Measurements from ENCODE around the gene ZNF716. TPM values are rescaled to one million over a fixed set of nuclear protein-coding genes. Genes with fewer than 3 reads are reported as not detected.

The ZNF716 gene
- total and polyA plus RNA-seq, 12 donors: not detected

DNA sequence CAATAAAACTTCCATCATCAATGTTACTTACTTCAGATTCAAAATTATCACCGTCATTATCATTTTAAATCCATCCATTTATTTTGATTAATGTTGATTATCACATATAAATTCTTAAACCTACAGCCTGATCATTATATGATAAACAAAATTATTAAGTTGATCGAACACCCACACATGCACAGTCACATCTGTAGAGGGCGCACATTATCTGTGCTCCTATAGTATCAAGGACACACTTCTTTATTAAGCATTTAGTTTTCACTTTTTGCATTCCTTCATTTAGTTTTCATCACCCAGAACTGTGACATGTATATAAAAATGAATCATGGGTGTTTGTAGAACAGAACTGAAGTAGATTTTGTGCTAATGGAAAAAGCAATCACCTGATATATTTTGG lies 26.2 kb upstream of the ZNF716 start:
- no peak for DNase-seq
- TF ChIP-seq POLR2A (IDR thresholded peaks at IDR 0.05) (no peak), CTCF (IDR thresholded peaks at IDR 0.05) (no peak)
- no peaks in the 10 kb centered on the region for H3K4me1 ChIP-seq (replicated peaks in 1 of 2)
- no peak overlapping the region for H3K4me3 ChIP-seq
- no peak overlapping the region for H3K27ac ChIP-seq
- WGBS, 4 donors: 51 to 59% (median 54%) methylated on average over 3 of the region's 3 CpGs
- H3K36me3 ChIP-seq (replicated peaks in 1 of 2): no peaks in the 10 kb centered on the region
- intact Hi-C loops (cut with DNase I): no loop called here
- no peaks in the 10 kb centered on the region for H3K9me3 ChIP-seq (replicated peaks in 1 of 3)
- no peaks in the 10 kb centered on the region for H3K27me3 ChIP-seq

DNA sequence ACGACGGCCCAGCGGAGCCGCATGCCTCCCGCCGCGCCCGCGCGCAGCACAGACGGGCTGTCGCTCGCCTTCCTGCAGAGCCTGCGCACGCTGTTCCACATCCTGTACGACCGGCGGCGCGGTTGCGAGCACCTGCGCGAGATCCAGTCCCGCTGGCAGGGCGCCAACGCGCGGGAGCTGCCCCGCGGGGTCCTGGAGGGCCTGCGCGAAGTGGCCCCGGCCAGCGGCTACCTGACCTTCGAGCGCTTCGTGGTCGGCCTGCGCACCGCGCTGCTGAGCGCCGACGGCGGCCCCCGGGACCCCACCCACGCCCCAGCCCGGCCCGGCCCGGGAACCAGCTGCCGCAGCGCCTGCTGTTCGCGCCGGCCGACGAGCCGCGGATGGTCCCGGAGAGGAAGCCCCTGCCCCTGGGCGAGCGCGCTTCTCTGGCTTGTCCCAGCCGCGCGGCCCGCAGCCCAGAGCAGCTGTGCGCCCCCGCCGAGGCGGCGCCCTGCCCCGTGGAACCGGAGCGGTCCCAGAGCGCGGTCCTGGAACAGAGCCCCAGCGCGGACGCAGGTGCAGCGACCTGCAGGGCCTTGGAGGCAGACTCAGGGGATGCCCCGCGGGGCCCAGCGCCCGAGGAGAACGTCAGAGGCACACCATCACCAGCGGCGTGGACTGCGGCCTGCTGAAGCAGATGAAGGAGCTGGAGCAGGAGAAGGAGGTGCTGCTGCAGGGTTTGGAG lies 25.3 kb upstream of the ZNF716 start:
- intact Hi-C loops (cut with DNase I): no loop called here
- Histone ChIP-seq H3K9me3 (replicated peaks in 1 of 3) (no peaks in the 10 kb centered on the region), H3K36me3 (replicated peaks in 1 of 2) (no peaks in the 10 kb centered on the region), H3K4me3 (no peak overlapping the region), H3K27me3 (no peaks in the 10 kb centered on the region), H3K4me1 (replicated peaks in 1 of 2) (no peaks in the 10 kb centered on the region), H3K27ac (no peak overlapping the region)
- 41 to 63% (median 48%) methylated on average over 14 to 89 of the region's 89 CpGs for WGBS, 4 donors
- TF ChIP-seq POLR2A (IDR thresholded peaks at IDR 0.05) (no peak), CTCF (IDR thresholded peaks at IDR 0.05) (no peak)
- peak in 1 of 7 donors; percentile 28 for DNase-seq

- intact Hi-C loops (cut with DNase I): no loop called here
- TF ChIP-seq CTCF (IDR thresholded peaks at IDR 0.05) (no peak), POLR2A (IDR thresholded peaks at IDR 0.05) (no peak)
- 64 to 85% (median 65%) methylated on average over 10 to 39 of the region's 39 CpGs for WGBS, 4 donors
- no peak overlapping the region for H3K27ac ChIP-seq
- no peaks in the 10 kb centered on the region for H3K36me3 ChIP-seq (replicated peaks in 1 of 2)
- H3K4me3 ChIP-seq: no peak overlapping the region
- no peaks in the 10 kb centered on the region for H3K4me1 ChIP-seq (replicated peaks in 1 of 2)
- no peaks in the 10 kb centered on the region for H3K9me3 ChIP-seq (replicated peaks in 1 of 3)
- DNase-seq: no peak
- H3K27me3 ChIP-seq: no peaks in the 10 kb centered on the region
These were observed 24.6 kb upstream of the ZNF716 start for GRCh38 chr7:57425239-57425944.

DNA sequence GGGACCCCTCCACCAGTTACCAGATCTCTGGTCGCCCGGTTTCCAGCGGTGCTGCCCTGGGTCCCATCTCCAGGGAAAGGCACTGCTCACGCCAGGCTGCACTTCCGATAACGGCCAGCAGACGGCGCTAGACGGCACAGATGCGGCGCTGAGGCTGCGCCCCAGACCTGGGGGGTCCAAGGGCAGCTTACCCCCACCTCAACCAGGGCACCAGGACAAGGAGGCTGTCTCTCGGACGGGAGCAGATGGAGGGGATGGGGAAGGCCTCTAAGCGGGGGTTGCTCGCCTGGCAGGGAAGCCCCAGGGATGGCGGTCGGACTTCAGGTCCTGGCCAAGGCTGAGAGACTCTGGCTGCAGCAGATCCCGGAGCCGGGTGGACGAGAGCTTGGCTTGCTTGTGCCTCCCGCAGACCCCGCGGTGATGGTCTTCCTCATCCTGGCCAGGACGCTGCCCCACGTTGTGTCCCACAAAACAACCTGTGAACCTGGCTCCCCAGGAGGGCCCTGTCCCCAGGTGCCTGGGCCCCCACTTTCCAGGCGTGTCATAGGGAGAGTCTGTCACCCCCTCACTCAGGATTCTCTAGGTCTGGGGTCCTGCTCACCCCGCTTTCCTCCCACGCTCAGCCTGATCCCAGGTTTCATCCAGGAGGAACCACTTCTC lies 23.9 kb upstream of the ZNF716 start:
- intact Hi-C loops (cut with DNase I): no loop called here
- no peaks in the 10 kb centered on the region for H3K4me1 ChIP-seq (replicated peaks in 1 of 2)
- H3K36me3 ChIP-seq (replicated peaks in 1 of 2): no peaks in the 10 kb centered on the region
- WGBS, 4 donors: 58 to 67% (median 61%) methylated on average over 16 to 29 of the region's 29 CpGs
- peak in 1 of 7 donors; percentile 40 for DNase-seq
- H3K4me3 ChIP-seq: no peak overlapping the region
- no peaks in the 10 kb centered on the region for H3K9me3 ChIP-seq (replicated peaks in 1 of 3)
- peak in 4 of 6 experiments; percentile 8 to 42 (median 19) for TF ChIP-seq CTCF (IDR thresholded peaks at IDR 0.05)
- TF ChIP-seq POLR2A (IDR thresholded peaks at IDR 0.05): no peak
- H3K27ac ChIP-seq: no peak overlapping the region
- H3K27me3 ChIP-seq: no peaks in the 10 kb centered on the region

All from adrenal gland (tissue), 12 donors.